Vagina (tissue), 2 donors: ENCODE results near the gene AGBL5. TPM values are rescaled to one million over a fixed set of nuclear protein-coding genes. Genes with fewer than 3 reads are reported as not detected.

Experiments used
- DNase-seq, 2 donors: peaks; one replicate each; pipeline ENCODE4 v3.0.0-alpha.2; 2017; ENCODE audit errors: extremely low spot score in 2 of 2
- H3K27ac ChIP-seq: fragments of 200-600 bp; sonication (generic); one replicate; pipeline ENCODE4 v1.5.1; 2019
- H3K27me3 ChIP-seq: fragments of 200-600 bp; sonication (generic); one replicate; pipeline ENCODE4 v1.5.1; 2019
- H3K36me3 ChIP-seq, 2 donors: fragments of 200-600 bp; sonication (generic); one replicate each; pipeline ENCODE4 v1.5.1; 2017 to 2019
- H3K4me1 ChIP-seq: fragments of 200-600 bp; sonication (generic); one replicate; pipeline ENCODE4 v1.5.1; 2019
- H3K4me3 ChIP-seq, 2 donors: fragments of 200-600 bp; sonication (generic); 1 replicate in 1 of 2; 2 replicates in 1 of 2; pipeline ENCODE4 v1.5.1; 2016 to 2019
- H3K9me3 ChIP-seq: fragments of 200-600 bp; sonication (generic); one replicate; pipeline ENCODE4 v1.5.1; 2019
- POLR2A ChIP-seq, 2 donors: fragments of 450-650 bp; IDR thresholded peaks; one replicate each; pipeline ENCODE4 v1.6.1; 2017; ENCODE audit warnings: antibody characterized with exemption in 2 of 2, mild to moderate bottlenecking in 2 of 2, moderate library complexity in 2 of 2
- POLR2AphosphoS5 ChIP-seq, 2 donors: sonication (generic); formaldehyde crosslinking; IDR thresholded peaks; one replicate each; pipeline ENCODE4 v1.9.0; 2017; ENCODE audit warnings: antibody characterized with exemption in 2 of 2, mild to moderate bottlenecking in 2 of 2, low read depth in 1 of 2; ENCODE audit not compliant: insufficient read depth in 1 of 2
- intact Hi-C: fragments of 100-400 bp; cut with DNase I; formaldehyde crosslinking; loops from one replicate; pipeline ENCODE4 v1.15.1; 2023
- total RNA-seq: library from RNA; depleted of rRNA; stranded (reverse); fragments of >200 nt; gene quantifications from one replicate; pipeline ENCODE4 v1.2.3, GENCODE V29; 2016
- TF ChIP-seq, protein P1 (sequence below), 3 experiments: fragments of 450-650 bp in 2 of 3; fragments of 200-600 bp in 1 of 3; sonication (generic) in 1 of 3; IDR thresholded peaks; one replicate each; pipeline ENCODE4 v1.5.1; 2017 to 2019; ENCODE audit warnings: antibody characterized with exemption in 3 of 3, mild to moderate bottlenecking in 2 of 3, moderate library complexity in 2 of 3

Gene AGBL5
- total RNA-seq, 1 donor from 2014 or later, result 8.8 TPM

DNA sequence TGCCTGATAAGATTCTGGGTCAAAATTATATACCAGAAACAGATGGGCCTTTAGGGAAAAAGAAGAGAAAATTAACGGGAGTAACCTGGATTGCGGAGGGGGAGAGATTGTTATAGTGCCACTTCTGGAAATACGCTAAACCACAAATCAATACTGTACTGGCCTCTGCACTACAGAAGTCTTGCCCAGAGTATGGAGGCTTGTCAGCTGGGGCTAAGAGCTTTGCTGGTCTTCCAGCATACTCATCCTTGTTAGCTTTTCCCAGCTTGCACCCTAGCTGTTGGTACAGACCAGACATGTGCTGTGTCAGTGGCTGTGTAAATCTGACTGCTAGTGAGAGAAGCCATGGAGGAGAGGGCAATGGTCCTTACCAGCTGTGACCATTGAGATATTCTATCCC lies 8.9 kb downstream of the AGBL5 start:
- H3K4me3 ChIP-seq, result no peak overlapping the region
- peaks cover 0 to 43% of the 10 kb centered on the region in 2 donors for H3K36me3 ChIP-seq
- no peaks in the 10 kb centered on the region for H3K9me3 ChIP-seq
- TF ChIP-seq, protein P1, sequence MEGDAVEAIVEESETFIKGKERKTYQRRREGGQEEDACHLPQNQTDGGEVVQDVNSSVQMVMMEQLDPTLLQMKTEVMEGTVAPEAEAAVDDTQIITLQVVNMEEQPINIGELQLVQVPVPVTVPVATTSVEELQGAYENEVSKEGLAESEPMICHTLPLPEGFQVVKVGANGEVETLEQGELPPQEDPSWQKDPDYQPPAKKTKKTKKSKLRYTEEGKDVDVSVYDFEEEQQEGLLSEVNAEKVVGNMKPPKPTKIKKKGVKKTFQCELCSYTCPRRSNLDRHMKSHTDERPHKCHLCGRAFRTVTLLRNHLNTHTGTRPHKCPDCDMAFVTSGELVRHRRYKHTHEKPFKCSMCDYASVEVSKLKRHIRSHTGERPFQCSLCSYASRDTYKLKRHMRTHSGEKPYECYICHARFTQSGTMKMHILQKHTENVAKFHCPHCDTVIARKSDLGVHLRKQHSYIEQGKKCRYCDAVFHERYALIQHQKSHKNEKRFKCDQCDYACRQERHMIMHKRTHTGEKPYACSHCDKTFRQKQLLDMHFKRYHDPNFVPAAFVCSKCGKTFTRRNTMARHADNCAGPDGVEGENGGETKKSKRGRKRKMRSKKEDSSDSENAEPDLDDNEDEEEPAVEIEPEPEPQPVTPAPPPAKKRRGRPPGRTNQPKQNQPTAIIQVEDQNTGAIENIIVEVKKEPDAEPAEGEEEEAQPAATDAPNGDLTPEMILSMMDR (IDR thresholded peaks at IDR 0.05), result no peak
- TF ChIP-seq POLR2A (IDR thresholded peaks at IDR 0.05) (no peak), POLR2AphosphoS5 (IDR thresholded peaks at IDR 0.05; ENCODE audit: insufficient read depth in 1 of 2, low read depth in 1 of 2) (no peak)
- no peaks in the 10 kb centered on the region for H3K4me1 ChIP-seq
- intact Hi-C loops, result no loop called here
- no peak overlapping the region for H3K27ac ChIP-seq
- H3K27me3 ChIP-seq, result no peaks in the 10 kb centered on the region
- no peak for DNase-seq

- no peak overlapping the region for H3K4me3 ChIP-seq
- no peaks in the 10 kb centered on the region for H3K9me3 ChIP-seq
- no peak for DNase-seq
- H3K36me3 ChIP-seq, result peaks cover 0 to 15% of the 10 kb centered on the region in 2 donors
- H3K27ac ChIP-seq, result no peak overlapping the region
- TF ChIP-seq, protein P1 (IDR thresholded peaks at IDR 0.05), result no peak
- no peak for TF ChIP-seq POLR2AphosphoS5 (IDR thresholded peaks at IDR 0.05; ENCODE audit: insufficient read depth in 1 of 2, low read depth in 1 of 2)
- TF ChIP-seq POLR2A (IDR thresholded peaks at IDR 0.05), result no peak
- H3K27me3 ChIP-seq, result no peaks in the 10 kb centered on the region
- intact Hi-C loops, result no loop called here
- H3K4me1 ChIP-seq, result peaks cover 17% of the 10 kb centered on the region
These were observed 13.7 kb downstream of the AGBL5 start for GRCh38 chr2:27065128-27065527.

DNA sequence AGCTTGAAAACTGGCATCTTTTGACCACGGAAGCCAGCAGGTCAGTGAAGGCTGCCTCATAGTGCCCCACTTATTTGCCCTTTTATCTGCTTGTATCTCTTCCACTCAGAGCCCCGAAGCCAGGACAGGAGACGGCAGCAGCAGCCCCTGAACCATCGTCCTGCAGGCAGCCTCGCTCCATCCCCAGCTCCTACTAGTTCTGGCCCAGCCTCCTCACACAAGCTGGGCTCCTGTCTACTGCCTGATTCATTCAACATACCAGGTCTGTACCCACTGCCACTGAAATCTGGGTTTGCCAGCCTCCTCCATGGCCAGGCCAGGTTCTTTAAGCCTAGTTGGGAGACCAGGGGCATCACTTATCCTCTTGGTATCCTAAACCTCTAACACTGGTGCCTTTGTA lies 15.9 kb downstream of the AGBL5 start:
- intact Hi-C loops, result no loop called here
- Histone ChIP-seq H3K4me1 (peaks cover 32% of the 10 kb centered on the region), H3K9me3 (no peaks in the 10 kb centered on the region), H3K27me3 (no peaks in the 10 kb centered on the region), H3K27ac (no peak overlapping the region), H3K4me3 (no peak overlapping the region), H3K36me3 (peaks cover 0 to 17% of the 10 kb centered on the region in 2 donors)
- TF ChIP-seq, protein P1 (IDR thresholded peaks at IDR 0.05), result no peak
- no peak for TF ChIP-seq POLR2AphosphoS5 (IDR thresholded peaks at IDR 0.05; ENCODE audit: insufficient read depth in 1 of 2, low read depth in 1 of 2)
- TF ChIP-seq POLR2A (IDR thresholded peaks at IDR 0.05), result no peak
- no peak for DNase-seq

GRCh38 chr2:27069436-27069835 lies 18.0 kb downstream of the AGBL5 start:
- intact Hi-C loops, result no loop called here
- Histone ChIP-seq H3K4me1 (peaks cover 50% of the 10 kb centered on the region), H3K9me3 (no peaks in the 10 kb centered on the region), H3K27ac (peak overlapping the region; percentile 94), H3K27me3 (no peaks in the 10 kb centered on the region), H3K4me3 (peak overlapping the region in 1 of 2 donors; percentile 97), H3K36me3 (peaks cover 0 to 17% of the 10 kb centered on the region in 2 donors)
- TF ChIP-seq, protein P1 (IDR thresholded peaks at IDR 0.05), result no peak
- TF ChIP-seq POLR2A (IDR thresholded peaks at IDR 0.05) (no peak), POLR2AphosphoS5 (IDR thresholded peaks at IDR 0.05; ENCODE audit: insufficient read depth in 1 of 2, low read depth in 1 of 2) (no peak)
- DNase-seq, result no peak

DNA sequence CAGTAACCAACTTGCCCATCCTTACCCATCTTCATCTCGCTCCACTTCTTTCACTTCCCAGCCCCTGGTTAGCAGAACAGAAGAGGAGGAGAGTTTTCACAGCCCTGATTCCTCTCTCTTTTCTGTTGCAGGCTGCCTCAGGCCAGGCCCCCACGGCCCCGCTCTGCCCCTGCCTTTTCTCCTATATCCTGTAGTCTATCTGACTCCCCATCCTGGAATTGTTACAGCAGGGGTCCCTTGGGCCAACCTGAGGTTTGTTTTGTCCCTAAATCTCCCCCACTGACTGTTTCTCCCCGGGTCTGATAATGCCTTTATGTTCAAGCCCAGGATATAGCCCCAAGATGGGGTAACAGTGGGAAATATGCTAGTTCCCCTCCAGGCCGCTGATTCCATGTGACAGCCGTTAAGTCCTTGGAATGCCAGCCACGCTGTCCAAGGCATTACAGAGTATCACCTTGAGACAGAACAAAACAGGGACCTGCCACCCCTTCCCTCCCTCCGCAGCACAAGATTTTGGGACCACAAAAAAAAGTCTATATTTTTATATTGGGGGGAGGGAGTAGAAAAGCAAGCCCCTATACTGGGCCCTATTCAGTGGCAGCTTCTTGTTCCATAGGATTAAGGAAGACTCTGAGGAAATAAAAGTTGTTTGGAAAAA lies 18.6 kb downstream of the AGBL5 start:
- TF ChIP-seq POLR2AphosphoS5 (IDR thresholded peaks at IDR 0.05; ENCODE audit: insufficient read depth in 1 of 2, low read depth in 1 of 2) (no peak), POLR2A (IDR thresholded peaks at IDR 0.05) (no peak)
- TF ChIP-seq, protein P1 (IDR thresholded peaks at IDR 0.05), result no peak
- intact Hi-C loops, result no loop called here
- H3K4me1 ChIP-seq, result peaks cover 57% of the 10 kb centered on the region
- no peaks in the 10 kb centered on the region for H3K9me3 ChIP-seq
- H3K27me3 ChIP-seq, result no peaks in the 10 kb centered on the region
- H3K4me3 ChIP-seq, result peak overlapping the region; percentile 89 to 97
- no peak for DNase-seq
- peak overlapping the region; percentile 94 for H3K27ac ChIP-seq
- peaks cover 0 to 17% of the 10 kb centered on the region in 2 donors for H3K36me3 ChIP-seq
